ENCODE data around the gene C19orf85.
"Not testable (repeated sequence)": the region's sequence is repeated elsewhere in the genome, so short reads cannot be mapped to it uniquely, and the experiment has no call there.

C19orf85 gene

DNA sequence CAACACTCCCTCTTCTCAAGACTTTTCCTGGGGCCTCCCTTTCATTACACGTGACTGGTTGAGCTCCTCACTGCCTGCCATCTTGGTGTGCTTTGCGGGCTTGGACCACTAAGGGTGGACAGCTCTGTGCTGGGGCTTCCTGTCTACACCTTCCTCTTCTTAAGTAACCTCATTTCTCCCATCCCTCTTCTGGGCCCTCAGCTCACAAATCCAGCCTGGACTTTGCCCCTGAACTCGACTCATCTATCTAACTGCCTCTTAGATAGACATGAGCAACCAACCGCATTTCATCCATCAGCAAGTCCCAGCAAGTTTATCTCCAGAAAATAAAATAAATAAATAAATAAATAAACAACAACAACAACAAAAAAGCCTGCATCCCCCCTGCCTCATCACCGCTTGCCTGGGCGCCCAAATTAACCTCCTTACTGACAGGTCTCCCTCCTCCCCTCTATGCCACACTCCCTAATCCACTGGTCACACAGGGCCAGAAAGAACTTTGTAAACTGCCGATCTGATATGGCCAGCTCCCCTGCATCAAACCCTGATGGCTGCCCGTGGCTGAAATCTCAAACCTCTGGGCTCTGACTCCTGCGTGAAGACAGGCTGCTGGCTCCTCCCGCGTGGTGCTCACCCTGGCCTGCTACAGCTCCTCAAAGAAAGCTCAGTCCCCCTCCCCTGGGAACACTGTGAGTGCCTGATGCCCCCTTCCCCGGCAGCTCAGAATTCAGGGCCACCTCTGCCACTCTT is 10.9 kb downstream of the C19orf85 start:
- DNase-seq: no peak
- TF ChIP-seq CTCF (IDR thresholded peaks at IDR 0.05; ENCODE audit: low read depth, low read length, missing control alignments): no peak
- Histone ChIP-seq H3K27me3 (replicated peaks) (peaks cover 14% of the 10 kb centered on the region), H3K4me3 (ENCODE audit: low read depth, low read length) (no peak overlapping the region), H3K27ac (no peak overlapping the region), H3K36me3 (replicated peaks) (no peaks in the 10 kb centered on the region)
- in situ Hi-C loops (cut with HindIII; ENCODE audit: low pct_ligation_motif_present, low sequenced_read_pairs): no loop called here

- Histone ChIP-seq H3K4me3 (ENCODE audit: low read depth, low read length) (peak overlapping the region; percentile 15), H3K27me3 (replicated peaks) (peaks cover 14% of the 10 kb centered on the region), H3K36me3 (replicated peaks) (no peaks in the 10 kb centered on the region), H3K27ac (no peak overlapping the region)
- peak; percentile 75 for DNase-seq
- in situ Hi-C loops (cut with HindIII; ENCODE audit: low pct_ligation_motif_present, low sequenced_read_pairs): no loop called here
- peak; percentile 5 for TF ChIP-seq CTCF (IDR thresholded peaks at IDR 0.05; ENCODE audit: low read depth, low read length, missing control alignments)
These were observed 11.7 kb downstream of the C19orf85 start for GRCh38 chr19:55452749-55453346.

GRCh38 chr19:55451965-55452748 is 12.4 kb downstream of the C19orf85 start:
- Histone ChIP-seq H3K36me3 (replicated peaks) (no peaks in the 10 kb centered on the region), H3K27me3 (replicated peaks) (peaks cover 15% of the 10 kb centered on the region), H3K27ac (no peak overlapping the region), H3K4me3 (ENCODE audit: low read depth, low read length) (peak overlapping the region; percentile 15)
- no peak for DNase-seq
- in situ Hi-C loops (cut with HindIII; ENCODE audit: low pct_ligation_motif_present, low sequenced_read_pairs): no loop called here
- TF ChIP-seq CTCF (IDR thresholded peaks at IDR 0.05; ENCODE audit: low read depth, low read length, missing control alignments): no peak

GRCh38 chr19:55451163-55451964 is 13.2 kb downstream of the C19orf85 start:
- in situ Hi-C loops (cut with HindIII; ENCODE audit: low pct_ligation_motif_present, low sequenced_read_pairs): no loop called here
- Histone ChIP-seq H3K27me3 (replicated peaks) (peaks cover 17% of the 10 kb centered on the region), H3K36me3 (replicated peaks) (no peaks in the 10 kb centered on the region), H3K27ac (no peak overlapping the region), H3K4me3 (ENCODE audit: low read depth, low read length) (no peak overlapping the region)
- no peak for TF ChIP-seq CTCF (IDR thresholded peaks at IDR 0.05; ENCODE audit: low read depth, low read length, missing control alignments)
- no peak for DNase-seq

GRCh38 chr19:55449469-55449868 is 15.1 kb downstream of the C19orf85 start:
- Histone ChIP-seq H3K4me3 (ENCODE audit: low read depth, low read length) (no peak overlapping the region), H3K27me3 (replicated peaks) (peaks cover 20% of the 10 kb centered on the region), H3K36me3 (replicated peaks) (no peaks in the 10 kb centered on the region), H3K27ac (no peak overlapping the region)
- DNase-seq: no peak
- TF ChIP-seq CTCF (IDR thresholded peaks at IDR 0.05; ENCODE audit: low read depth, low read length, missing control alignments): no peak
- in situ Hi-C loops (cut with HindIII; ENCODE audit: low pct_ligation_motif_present, low sequenced_read_pairs): no loop called here

DNA sequence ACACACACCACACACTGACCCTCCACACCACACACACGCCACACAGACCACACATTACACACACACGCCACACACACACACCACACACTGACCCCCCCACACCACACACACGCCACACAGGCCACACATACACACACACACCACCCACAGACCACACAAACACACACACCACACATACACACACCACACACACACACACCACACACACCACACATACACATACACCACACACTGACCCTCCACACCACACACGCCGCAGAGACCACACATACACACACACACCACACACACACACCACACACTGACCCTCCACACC is 16.4 kb downstream of the C19orf85 start:
- H3K36me3 ChIP-seq (replicated peaks); DNase-seq; H3K4me3 ChIP-seq (ENCODE audit: low read depth, low read length); in situ Hi-C loops (cut with HindIII; ENCODE audit: low pct_ligation_motif_present, low sequenced_read_pairs); H3K27ac ChIP-seq: not testable (repeated sequence)
- H3K27me3 ChIP-seq (replicated peaks): peaks cover 30% of the 10 kb centered on the region
